Bronchus fibroblast of lung (primary cell): ENCODE results near the gene CHIC2. TPM values are rescaled to one million over a fixed set of nuclear protein-coding genes. Genes with fewer than 3 reads are reported as not detected.

Experiments used
- total RNA-seq: library from RNA; depleted of rRNA; stranded (reverse); fragments of >200 nt; gene quantifications from 2 replicates; pipeline ENCODE4 v1.2.3, GENCODE V29; 2015

Gene CHIC2
- 26.3 and 34.1 TPM in 2 replicates for total RNA-seq

DNA sequence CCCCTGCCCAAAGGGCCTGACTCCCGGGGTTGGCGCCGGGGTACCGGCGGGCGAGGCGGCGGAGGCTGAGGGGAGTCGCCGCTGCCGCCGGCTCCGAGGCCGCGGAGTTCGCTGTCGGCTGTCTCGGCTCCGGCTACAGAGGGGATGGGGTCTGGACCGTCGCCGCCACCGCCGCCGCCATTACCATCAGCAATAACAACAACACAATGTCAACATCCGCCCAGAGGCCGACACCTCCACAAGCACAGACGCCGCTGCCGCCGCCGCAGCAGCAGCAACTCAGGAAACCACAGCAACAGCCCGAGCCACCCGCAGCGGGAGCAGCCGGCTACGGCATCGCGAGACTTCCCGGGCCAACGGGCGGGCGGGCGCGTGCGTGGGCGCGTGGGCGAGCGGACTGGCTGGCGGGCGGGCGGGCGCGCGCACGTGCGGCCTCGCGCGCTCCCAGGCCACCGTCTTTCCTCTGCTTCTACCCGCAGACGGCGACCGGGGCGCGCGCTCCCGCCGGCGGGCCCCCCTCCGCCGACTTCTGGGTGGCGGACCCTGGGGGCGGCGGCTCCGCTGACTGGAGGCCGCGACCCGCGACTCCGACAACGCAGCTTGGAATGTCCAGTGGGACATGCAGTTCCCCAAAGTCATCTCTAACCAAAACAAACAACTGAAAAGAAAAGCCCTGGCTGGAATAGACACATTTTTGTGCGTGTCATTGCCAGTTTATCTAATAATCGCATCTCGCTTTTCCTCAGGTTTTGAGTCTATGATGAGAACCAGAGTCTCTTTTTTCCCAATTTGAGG lies at the start of gene CHIC2:
CHIC2 (minus strand) TSS at position 289 of the 795 bp plus-strand sequence. CDS start 305 bp downstream, outside the sequence.

GRCh38 chr4:54099748-54100574 lies 35.6 kb upstream of the CHIC2 start, which contains the start of gene GSX2:
GSX2 (plus strand) TSS chr4:54100163; CDS start chr4:54100345, 182 bp downstream.

Other genes with a start within 250 kb of the CHIC2 start
- gene GSX2, start 35.6 kb upstream of the CHIC2 start, total RNA-seq: not detected in 2 replicates
- gene PDGFRA, start 164.7 kb upstream of the CHIC2 start, total RNA-seq: 61.5 and 69.4 TPM in 2 replicates